Measurements from ENCODE around the gene LRMDA. TPM values are rescaled to one million over a fixed set of nuclear protein-coding genes. Genes with fewer than 3 reads are reported as not detected.

LRMDA gene
- total and polyA plus RNA-seq, 7 donors, result 1.0 to 5.7 (median 2.5) TPM

DNA sequence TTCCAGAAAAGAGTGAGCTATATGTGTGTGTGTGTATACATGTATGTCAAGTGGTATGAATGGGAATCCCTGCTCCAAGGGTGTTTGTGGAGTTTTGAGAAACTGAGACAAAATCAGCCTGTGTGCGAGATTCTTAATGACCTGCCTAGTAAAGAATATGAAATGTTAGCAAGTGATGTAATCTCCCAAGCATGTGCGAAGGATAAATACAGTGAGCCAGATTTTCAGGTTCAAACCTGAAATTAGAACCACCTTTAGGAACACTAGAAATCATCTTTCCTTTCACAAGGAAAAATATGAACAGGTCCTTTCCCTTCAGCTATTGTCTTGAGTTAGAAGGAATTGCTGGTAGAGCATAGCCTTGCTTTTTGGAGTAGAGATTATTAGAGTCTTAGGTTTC is 457.6 kb downstream of the LRMDA start:
- no peak for ATAC-seq
- Histone ChIP-seq H3K4me3 (no peak overlapping the region), H3K4me1 (no peaks in the 10 kb centered on the region), H3K36me3 (ENCODE audit: insufficient read depth in 1 of 2, low read depth in 1 of 2) (no peaks in the 10 kb centered on the region), H3K27ac (no peak overlapping the region), H3K27me3 (ENCODE audit: insufficient read depth in 3 of 3, low read length in 2 of 3) (no peaks in the 10 kb centered on the region), H3K9me3 (no peaks in the 10 kb centered on the region)
- no peak for DNase-seq
- WGBS, 3 donors, result 83 to 91% (median 85%) methylated on average over 2 of the region's 2 CpGs
- intact Hi-C loops (cut with DNase I), result no loop called here
- no peak for TF ChIP-seq CTCF (IDR thresholded peaks at IDR 0.05)

DNA sequence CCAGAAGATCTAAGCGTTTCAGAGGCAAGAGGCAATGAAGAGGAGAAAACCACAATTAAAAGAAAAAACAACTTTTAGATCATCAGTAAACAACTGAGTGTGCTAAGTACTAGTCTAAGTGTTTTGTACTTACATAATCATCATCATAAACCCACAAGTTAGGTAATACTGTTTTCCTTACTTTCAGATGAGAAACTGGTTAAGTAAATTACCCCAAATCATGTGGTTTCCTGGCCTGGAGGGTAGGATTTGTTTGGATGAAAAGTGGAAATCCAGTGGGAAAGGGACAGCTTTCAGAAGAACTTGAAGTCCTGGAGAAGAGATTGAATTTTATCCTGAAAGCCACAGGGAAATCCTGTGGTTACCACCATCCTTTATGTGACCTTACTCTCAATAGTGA is 463.3 kb downstream of the LRMDA start:
- intact Hi-C loops (cut with DNase I), result no loop called here
- no peak for DNase-seq
- TF ChIP-seq CTCF (IDR thresholded peaks at IDR 0.05), result no peak
- H3K27me3 ChIP-seq (ENCODE audit: insufficient read depth in 3 of 3, low read length in 2 of 3), result no peaks in the 10 kb centered on the region
- H3K4me3 ChIP-seq, result no peak overlapping the region
- no peaks in the 10 kb centered on the region for H3K36me3 ChIP-seq (ENCODE audit: insufficient read depth in 1 of 2, low read depth in 1 of 2)
- no peaks in the 10 kb centered on the region for H3K9me3 ChIP-seq
- H3K27ac ChIP-seq, result no peak overlapping the region
- H3K4me1 ChIP-seq, result no peaks in the 10 kb centered on the region
- no peak for ATAC-seq
- WGBS, 3 donors, result 79 to 95% (median 94%) methylated on average over 1 of the region's 1 CpG

- TF ChIP-seq CTCF (IDR thresholded peaks at IDR 0.05), result no peak
- no peaks in the 10 kb centered on the region for H3K9me3 ChIP-seq
- no peak for DNase-seq
- intact Hi-C loops (cut with DNase I), result no loop called here
- H3K27ac ChIP-seq, result no peak overlapping the region
- no peaks in the 10 kb centered on the region for H3K36me3 ChIP-seq (ENCODE audit: insufficient read depth in 1 of 2, low read depth in 1 of 2)
- no peak overlapping the region for H3K4me3 ChIP-seq
- no peak for ATAC-seq
- H3K27me3 ChIP-seq (ENCODE audit: insufficient read depth in 3 of 3, low read length in 2 of 3), result no peaks in the 10 kb centered on the region
- H3K4me1 ChIP-seq, result no peaks in the 10 kb centered on the region
Measured at GRCh38 chr10:75895259-75895658, 463.8 kb downstream of the LRMDA start.

DNA sequence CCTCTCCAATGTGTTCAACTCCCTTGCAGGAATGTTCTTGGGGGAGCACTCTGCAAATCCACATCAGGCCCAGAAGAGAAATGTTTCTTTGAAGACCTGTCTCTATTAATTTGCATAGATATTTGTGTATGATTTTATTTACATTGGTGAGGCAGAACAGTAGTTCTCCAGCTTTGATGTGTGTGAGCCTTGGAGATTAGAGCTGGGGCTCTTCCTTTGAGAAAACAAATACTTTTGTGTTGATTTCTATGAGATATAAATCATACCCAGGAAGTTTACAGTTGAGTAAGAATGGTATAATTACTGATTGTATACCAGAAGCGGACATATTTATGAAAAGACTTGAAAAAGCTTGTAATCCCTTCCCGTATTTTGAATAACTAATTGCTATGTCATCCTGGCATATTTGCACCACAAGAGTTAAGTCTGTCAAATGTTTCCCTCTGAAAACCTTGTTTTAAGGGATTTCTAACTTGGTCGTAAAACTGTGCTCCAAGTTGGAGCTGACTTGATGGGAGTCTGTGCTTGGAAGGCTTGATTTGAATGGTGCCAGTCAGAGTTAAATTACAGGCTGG is 468.5 kb downstream of the LRMDA start:
- no peak for ATAC-seq
- Histone ChIP-seq H3K4me3 (no peak overlapping the region), H3K27ac (no peak overlapping the region), H3K9me3 (no peaks in the 10 kb centered on the region), H3K27me3 (ENCODE audit: insufficient read depth in 3 of 3, low read length in 2 of 3) (peaks cover 0 to 4% (median 0%) of the 10 kb centered on the region in 3 donors), H3K4me1 (no peaks in the 10 kb centered on the region), H3K36me3 (ENCODE audit: insufficient read depth in 1 of 2, low read depth in 1 of 2) (no peaks in the 10 kb centered on the region)
- intact Hi-C loops (cut with DNase I), result no loop called here
- 79 to 82% (median 81%) methylated on average over 3 of the region's 3 CpGs for WGBS, 3 donors
- DNase-seq, result no peak
- TF ChIP-seq CTCF (IDR thresholded peaks at IDR 0.05), result no peak

DNA sequence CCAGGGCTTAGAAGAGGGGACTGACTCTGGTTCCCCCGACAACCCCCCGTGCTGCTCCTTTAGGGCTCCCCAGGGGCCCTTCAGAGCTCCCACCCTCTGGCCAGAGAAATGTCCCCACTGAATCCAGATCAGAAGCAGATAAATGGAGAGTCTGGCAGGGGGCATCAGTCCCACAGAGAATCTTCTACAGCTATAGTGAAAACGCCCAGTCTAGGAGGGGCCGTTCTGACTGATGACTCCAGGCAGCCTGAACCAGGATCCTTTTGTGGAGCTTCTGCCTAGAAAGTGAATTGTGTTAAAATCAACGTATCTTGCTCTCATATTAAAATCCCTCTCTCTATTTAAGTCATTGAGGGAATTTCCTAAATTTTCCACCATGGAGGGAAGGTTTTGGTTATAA is 471.4 kb downstream of the LRMDA start:
- 60 to 72% (median 68%) methylated on average over 5 of the region's 5 CpGs for WGBS, 3 donors
- Histone ChIP-seq H3K4me1 (no peaks in the 10 kb centered on the region), H3K27ac (no peak overlapping the region), H3K36me3 (ENCODE audit: insufficient read depth in 1 of 2, low read depth in 1 of 2) (no peaks in the 10 kb centered on the region), H3K4me3 (no peak overlapping the region), H3K9me3 (no peaks in the 10 kb centered on the region), H3K27me3 (ENCODE audit: insufficient read depth in 3 of 3, low read length in 2 of 3) (peaks cover 0 to 4% (median 0%) of the 10 kb centered on the region in 3 donors)
- no peak for ATAC-seq
- no peak for TF ChIP-seq CTCF (IDR thresholded peaks at IDR 0.05)
- intact Hi-C loops (cut with DNase I), result no loop called here
- DNase-seq, result no peak
